Caco-2 (cell line): ENCODE results near the gene ASAP2. TPM values are rescaled to one million over a fixed set of nuclear protein-coding genes. Genes with fewer than 3 reads are reported as not detected.

Experiments used
- BruUV-seq: library from RNA; stranded (reverse); fragments of 400-500 nt; replicated peaks from 2 replicates; lab custom pipeline; 2021; lab: Mats Ljungman, UMichigan
- CTCF ChIA-PET: fragments of 300-600 bp; sonication (Branson Sonifier 250); formaldehyde crosslinking; loops from one replicate; lab custom pipeline; 2022; ENCODE audit warnings: antibody characterized with exemption; lab: Charles Lee
- POLR2A ChIA-PET: fragments of 300-600 bp; sonication (Branson Sonifier 250); formaldehyde crosslinking; loops from one replicate; lab custom pipeline; 2022; ENCODE audit warnings: antibody characterized with exemption; lab: Charles Lee
- DNase-seq, 2 experiments: peaks; one replicate each; pipeline versions ENCODE4 v3.0.0 to v3.0.0-alpha.2; 2020 to 2022
- H3K27me3 ChIP-seq: replicated peaks from 2 replicates; pipeline ENCODE4 v1.6.0; 2011; ENCODE audit warnings: low read length; ENCODE audit not compliant: control insufficient read depth, insufficient read depth
- H3K36me3 ChIP-seq: 2 replicates; pipeline ENCODE4 v1.5.1; 2011; ENCODE audit warnings: low read length; ENCODE audit not compliant: control insufficient read depth, insufficient read depth
- H3K4me1 ChIP-seq: fragments of 250-450 bp; sonication (Bioruptor Pico); 2 replicates; pipeline ENCODE4 v1.5.1; 2020; ENCODE audit warnings: mild to moderate bottlenecking
- H3K4me3 ChIP-seq: 2 replicates; pipeline ENCODE4 v1.5.1; 2011; ENCODE audit warnings: low read depth, mild to moderate bottlenecking, control low read depth, low read length
- H3K9me3 ChIP-seq: fragments of 250-450 bp; sonication (Bioruptor Pico); 2 replicates; pipeline ENCODE4 v1.5.1; 2020; ENCODE audit warnings: mild to moderate bottlenecking, moderate library complexity
- H3K27ac Mint-ChIP-seq: one replicate; pipeline ENCODE4 v1.8.0; 2022; ENCODE audit warnings: mixed read lengths; ENCODE audit not compliant: unreplicated experiment
- H3K27me3 Mint-ChIP-seq: one replicate; pipeline ENCODE4 v1.8.0; 2022; ENCODE audit warnings: mixed read lengths; ENCODE audit not compliant: insufficient read depth, unreplicated experiment
- H3K36me3 Mint-ChIP-seq: one replicate; pipeline ENCODE4 v1.8.0; 2022; ENCODE audit warnings: mild to moderate bottlenecking, mixed read lengths; ENCODE audit not compliant: insufficient read depth, unreplicated experiment
- H3K4me1 Mint-ChIP-seq: one replicate; pipeline ENCODE4 v1.8.0; 2022; ENCODE audit warnings: low read depth, mixed read lengths; ENCODE audit not compliant: unreplicated experiment
- H3K4me3 Mint-ChIP-seq: one replicate; pipeline ENCODE4 v1.8.0; 2022; ENCODE audit warnings: mild to moderate bottlenecking, moderate library complexity, mixed read lengths; ENCODE audit not compliant: unreplicated experiment
- H3K9me3 Mint-ChIP-seq: one replicate; pipeline ENCODE4 v1.8.0; 2022; ENCODE audit warnings: mixed read lengths; ENCODE audit not compliant: unreplicated experiment
- CTCF ChIP-seq, 2 experiments: fragments of 200-600 bp in 1 of 2; IDR thresholded peaks; 1 replicate in 1 of 2; 2 replicates in 1 of 2; pipeline versions ENCODE4 v1.5.1 to v1.8.0; 2011 to 2022; ENCODE audit warnings: antibody characterized with exemption in 1 of 2, control low read depth in 1 of 2, inconsistent platforms in 1 of 2, low read depth in 1 of 2, low read length in 1 of 2, mild to moderate bottlenecking in 1 of 2, moderate library complexity in 1 of 2; ENCODE audit not compliant: insufficient read depth in 1 of 2, severe bottlenecking in 1 of 2, unreplicated experiment in 1 of 2
- intact Hi-C: fragments of 100-400 bp; cut with micrococcal nuclease; formaldehyde crosslinking; loops from one replicate; pipeline ENCODE4 v1.10.0; 2022; ENCODE audit not compliant: unreplicated experiment
- total RNA-seq: library from RNA; stranded (reverse); gene quantifications from 2 replicates; pipeline ENCODE4 v1.2.3, GENCODE V29; 2022

The ASAP2 gene
- total RNA-seq, 1 experiment from 2014 or later: 25.6 TPM

GRCh38 chr2:9299161-9300100 lies 92.8 kb downstream of the ASAP2 start:
- intact Hi-C loops: no loop called here
- H3K4me1 ChIP-seq: no peaks in the 10 kb centered on the region

GRCh38 chr2:9300214-9300613 lies 93.6 kb downstream of the ASAP2 start:
- intact Hi-C loops: no loop called here
- no peaks in the 10 kb centered on the region for H3K4me1 ChIP-seq
- Mint-ChIP-seq H3K4me1 (no peaks in the 10 kb centered on the region), H3K27me3 (no peaks in the 10 kb centered on the region), H3K36me3 (no peaks in the 10 kb centered on the region), H3K27ac (no peak overlapping the region), H3K9me3 (no peaks in the 10 kb centered on the region), H3K4me3 (no peak overlapping the region)
- no peaks in the 10 kb centered on the region; the same call in 1 of the 2 replicates for H3K36me3 ChIP-seq
- H3K27me3 ChIP-seq: no peaks in the 10 kb centered on the region
- DNase-seq: no peak
- TF ChIP-seq CTCF (IDR thresholded peaks at IDR 0.05; ENCODE audit: insufficient read depth in 1 of 2, low read depth in 1 of 2, low read length in 1 of 2, severe bottlenecking in 1 of 2, unreplicated experiment in 1 of 2): no peak
- BruUV-seq: no TSS peak
- no peak overlapping the region for H3K4me3 ChIP-seq
- POLR2A ChIA-PET: no interaction called here
- no peaks in the 10 kb centered on the region for H3K9me3 ChIP-seq
- CTCF ChIA-PET: interaction anchor here (0.5 kb wide), 1 partner anchor 33 kb away, joined by 4 read pairs; no protein-coding TSS in a partner anchor

More at GRCh38 chr2:9299161-9300100, 92.8 kb downstream of the ASAP2 start:
- ChIA-PET POLR2A (no interaction called here), CTCF (no interaction called here)
- H3K4me3 Mint-ChIP-seq: no peak overlapping the region
- no peak for TF ChIP-seq CTCF (IDR thresholded peaks at IDR 0.05; ENCODE audit: insufficient read depth in 1 of 2, low read depth in 1 of 2, low read length in 1 of 2, severe bottlenecking in 1 of 2, unreplicated experiment in 1 of 2)
- Histone ChIP-seq H3K4me3 (no peak overlapping the region), H3K27me3 (no peaks in the 10 kb centered on the region), H3K9me3 (no peaks in the 10 kb centered on the region), H3K36me3 (no peaks in the 10 kb centered on the region; the same call in 1 of the 2 replicates)
- peak overlapping the region; percentile 48 for H3K27ac Mint-ChIP-seq
- H3K27me3 Mint-ChIP-seq: no peaks in the 10 kb centered on the region
- no peaks in the 10 kb centered on the region for H3K9me3 Mint-ChIP-seq
- H3K4me1 Mint-ChIP-seq: no peaks in the 10 kb centered on the region
- DNase-seq: no peak
- BruUV-seq: no TSS peak
- no peaks in the 10 kb centered on the region for H3K36me3 Mint-ChIP-seq

DNA sequence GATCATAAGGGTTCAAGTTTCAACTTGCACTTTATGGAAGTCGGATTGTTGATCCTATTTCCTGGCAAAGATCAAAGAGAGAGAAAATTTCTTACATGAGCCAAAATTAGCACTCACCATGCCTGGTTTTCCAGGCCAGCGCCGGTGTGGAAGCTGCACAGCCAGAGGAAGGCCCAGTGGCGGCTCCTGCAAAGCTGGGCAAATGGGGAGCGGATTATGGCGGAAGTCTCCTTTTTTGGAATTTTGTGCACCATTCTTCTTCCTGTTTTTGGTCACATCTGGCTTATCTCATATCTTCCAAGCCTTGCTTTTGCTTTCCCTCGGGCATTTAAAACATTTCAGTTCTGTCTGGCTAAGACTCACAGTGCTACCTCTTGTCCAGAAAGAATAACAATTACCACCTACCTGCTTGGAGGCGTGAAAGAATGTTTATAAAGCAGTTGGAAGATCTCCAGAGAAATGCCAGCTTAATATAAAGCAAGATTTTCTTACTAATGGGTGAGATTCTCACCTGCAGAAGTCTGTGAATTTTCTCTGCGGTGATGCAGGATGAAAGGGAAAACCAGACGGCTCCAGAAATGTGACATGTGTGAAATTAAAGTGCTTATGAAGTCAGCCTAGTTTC lies 94.3 kb downstream of the ASAP2 start:
- no peaks in the 10 kb centered on the region for H3K27me3 Mint-ChIP-seq
- POLR2A ChIA-PET: no interaction called here
- H3K9me3 Mint-ChIP-seq: no peaks in the 10 kb centered on the region
- Histone ChIP-seq H3K36me3 (no peaks in the 10 kb centered on the region; the same call in 1 of the 2 replicates), H3K4me3 (no peak overlapping the region), H3K27me3 (no peaks in the 10 kb centered on the region), H3K9me3 (no peaks in the 10 kb centered on the region), H3K4me1 (no peaks in the 10 kb centered on the region)
- BruUV-seq: no TSS peak
- CTCF ChIA-PET: interaction anchor here (0.5 kb wide), 1 partner anchor 33 kb away, joined by 4 read pairs; no protein-coding TSS in a partner anchor
- no peak for TF ChIP-seq CTCF (IDR thresholded peaks at IDR 0.05; ENCODE audit: insufficient read depth in 1 of 2, low read depth in 1 of 2, low read length in 1 of 2, severe bottlenecking in 1 of 2, unreplicated experiment in 1 of 2)
- no peak overlapping the region for H3K4me3 Mint-ChIP-seq
- no peaks in the 10 kb centered on the region for H3K4me1 Mint-ChIP-seq
- DNase-seq: no peak
- intact Hi-C loops: no loop called here
- no peaks in the 10 kb centered on the region for H3K36me3 Mint-ChIP-seq
- H3K27ac Mint-ChIP-seq: no peak overlapping the region
